Panc1 (cell line): ENCODE results near the gene SHANK1. TPM values are rescaled to one million over a fixed set of nuclear protein-coding genes. Genes with fewer than 3 reads are reported as not detected.

Source experiments
- ATAC-seq: fragments of 200-7000 bp; cut with Tn5 transposase; 2 replicates; pipeline ENCODE4 v1.9.1; 2020; ENCODE audit warnings: mild to moderate bottlenecking, moderate library complexity
- BruUV-seq: library from RNA; stranded (reverse); fragments of 400-500 nt; replicated peaks from 2 replicates; lab custom pipeline; 2021; lab: Mats Ljungman, UMichigan
- CTCF ChIA-PET: fragments of 300-600 bp; sonication (Branson Sonifier 250); formaldehyde crosslinking; loops from one replicate; lab custom pipeline; 2022; ENCODE audit warnings: antibody characterized with exemption; lab: Charles Lee
- POLR2A ChIA-PET: fragments of 300-600 bp; sonication (Branson Sonifier 250); formaldehyde crosslinking; loops from one replicate; lab custom pipeline; 2022; ENCODE audit warnings: antibody characterized with exemption; lab: Charles Lee
- DNase-seq: peaks from one replicate; pipeline ENCODE4 v3.0.0-alpha.2; 2010; ENCODE audit warnings: low read depth, low spot score
- H3K27ac ChIP-seq: 2 replicates; pipeline ENCODE4 v1.5.1; 2011; ENCODE audit warnings: mild to moderate bottlenecking, low read length, inconsistent platforms
- H3K27me3 ChIP-seq: fragments of 200-500 bp; sonication (Bioruptor generic); 2 replicates; pipeline ENCODE4 v1.6.0; 2014; ENCODE audit warnings: low read length, inconsistent platforms; ENCODE audit not compliant: control insufficient read depth, insufficient read depth
- H3K36me3 ChIP-seq: fragments of 200-500 bp; sonication (Bioruptor generic); 2 replicates; pipeline ENCODE4 v1.5.1; 2014; ENCODE audit warnings: inconsistent platforms, mild to moderate bottlenecking, low read length, moderate library complexity; ENCODE audit not compliant: control insufficient read depth, insufficient read depth
- H3K4me1 ChIP-seq: 2 replicates; pipeline ENCODE4 v1.5.1; 2011; ENCODE audit warnings: inconsistent platforms, mild to moderate bottlenecking, low read length, moderate library complexity; ENCODE audit not compliant: control insufficient read depth, insufficient read depth
- H3K4me3 ChIP-seq, 2 experiments: 2 replicates each; pipeline ENCODE4 v1.5.1; 2011 to 2012; ENCODE audit warnings: low read depth in 2 of 2, low read length in 2 of 2, mild to moderate bottlenecking in 2 of 2, inconsistent platforms in 1 of 2, moderate library complexity in 1 of 2
- H3K9me3 ChIP-seq: fragments of 200-500 bp; sonication (Bioruptor generic); 2 replicates; pipeline ENCODE4 v1.5.1; 2014; ENCODE audit warnings: low read depth, mild to moderate bottlenecking, inconsistent platforms, low read length, moderate library complexity; ENCODE audit not compliant: control insufficient read depth, insufficient read depth
- POLR2AphosphoS5 ChIP-seq: IDR thresholded peaks from 2 replicates; pipeline ENCODE4 v1.6.1; 2012; ENCODE audit warnings: mild to moderate bottlenecking, low read depth, low read length, moderate library complexity
- REST ChIP-seq, 2 experiments: IDR thresholded peaks; 2 replicates each; pipeline ENCODE4 v1.6.1; 2011 to 2012; ENCODE audit warnings: low read depth in 2 of 2, control low read depth in 1 of 2, low read length in 1 of 2, mild to moderate bottlenecking in 1 of 2, moderate library complexity in 1 of 2; ENCODE audit not compliant: insufficient read depth in 1 of 2
- SIN3A ChIP-seq: IDR thresholded peaks from 2 replicates; pipeline ENCODE4 v1.6.1; 2012; ENCODE audit warnings: low read depth, mild to moderate bottlenecking, low read length, moderate library complexity, borderline replicate concordance; ENCODE audit not compliant: insufficient read depth
- TCF7L2 ChIP-seq: IDR thresholded peaks from 2 replicates; pipeline ENCODE4 v1.6.1; 2011; ENCODE audit warnings: mild to moderate bottlenecking, low read depth, low read length, inconsistent platforms
- in situ Hi-C: cut with HindIII; loops from 2 replicates; pipeline ENCODE4 v1.10.0; 2016; ENCODE audit warnings: low sequenced_read_pairs, low pct_unique_long_range_greater_than_20kb
- intact Hi-C: fragments of 100-400 bp; cut with micrococcal nuclease; formaldehyde crosslinking; loops from one replicate; pipeline ENCODE4 v1.10.0; 2022; ENCODE audit not compliant: unreplicated experiment
- total RNA-seq: library from RNA; stranded (reverse); gene quantifications from one replicate; pipeline ENCODE4 v1.2.1, GENCODE V29; 2021; ENCODE audit not compliant: unreplicated experiment
- TF ChIP-seq, protein P1 (sequence below): fragments of 450-650 bp; IDR thresholded peaks from 2 replicates; pipeline ENCODE4 v1.5.1; 2017; ENCODE audit warnings: mild to moderate bottlenecking

SHANK1 gene
- total RNA-seq, 1 experiment from 2014 or later, result not detected

- intact Hi-C loops, result no loop called here
- H3K4me1 ChIP-seq, result no peaks in the 10 kb centered on the region
- DNase-seq (no peak), ATAC-seq (no peak)
- no peak overlapping the region for H3K4me3 ChIP-seq
- H3K27me3 ChIP-seq, result peaks cover 2% of the 10 kb centered on the region; the same call in 1 of the 2 replicates
- CTCF ChIA-PET, result no interaction called here
- in situ Hi-C loops, result no loop called here
- BruUV-seq, result no TSS peak
- H3K27ac ChIP-seq, result no peak overlapping the region
- H3K36me3 ChIP-seq, result no peaks in the 10 kb centered on the region
- TF ChIP-seq REST (IDR thresholded peaks at IDR 0.05; ENCODE audit: insufficient read depth in 1 of 2, low read depth in 2 of 2, low read length in 1 of 2) (no peak), TCF7L2 (no peak), SIN3A (no peak), POLR2AphosphoS5 (no peak)
- TF ChIP-seq, protein P1, sequence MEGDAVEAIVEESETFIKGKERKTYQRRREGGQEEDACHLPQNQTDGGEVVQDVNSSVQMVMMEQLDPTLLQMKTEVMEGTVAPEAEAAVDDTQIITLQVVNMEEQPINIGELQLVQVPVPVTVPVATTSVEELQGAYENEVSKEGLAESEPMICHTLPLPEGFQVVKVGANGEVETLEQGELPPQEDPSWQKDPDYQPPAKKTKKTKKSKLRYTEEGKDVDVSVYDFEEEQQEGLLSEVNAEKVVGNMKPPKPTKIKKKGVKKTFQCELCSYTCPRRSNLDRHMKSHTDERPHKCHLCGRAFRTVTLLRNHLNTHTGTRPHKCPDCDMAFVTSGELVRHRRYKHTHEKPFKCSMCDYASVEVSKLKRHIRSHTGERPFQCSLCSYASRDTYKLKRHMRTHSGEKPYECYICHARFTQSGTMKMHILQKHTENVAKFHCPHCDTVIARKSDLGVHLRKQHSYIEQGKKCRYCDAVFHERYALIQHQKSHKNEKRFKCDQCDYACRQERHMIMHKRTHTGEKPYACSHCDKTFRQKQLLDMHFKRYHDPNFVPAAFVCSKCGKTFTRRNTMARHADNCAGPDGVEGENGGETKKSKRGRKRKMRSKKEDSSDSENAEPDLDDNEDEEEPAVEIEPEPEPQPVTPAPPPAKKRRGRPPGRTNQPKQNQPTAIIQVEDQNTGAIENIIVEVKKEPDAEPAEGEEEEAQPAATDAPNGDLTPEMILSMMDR, result no peak
- H3K9me3 ChIP-seq, result no peaks in the 10 kb centered on the region
- POLR2A ChIA-PET, result no interaction called here
These were observed 70.9 kb downstream of the SHANK1 start for GRCh38 chr19:50648659-50649058.

DNA sequence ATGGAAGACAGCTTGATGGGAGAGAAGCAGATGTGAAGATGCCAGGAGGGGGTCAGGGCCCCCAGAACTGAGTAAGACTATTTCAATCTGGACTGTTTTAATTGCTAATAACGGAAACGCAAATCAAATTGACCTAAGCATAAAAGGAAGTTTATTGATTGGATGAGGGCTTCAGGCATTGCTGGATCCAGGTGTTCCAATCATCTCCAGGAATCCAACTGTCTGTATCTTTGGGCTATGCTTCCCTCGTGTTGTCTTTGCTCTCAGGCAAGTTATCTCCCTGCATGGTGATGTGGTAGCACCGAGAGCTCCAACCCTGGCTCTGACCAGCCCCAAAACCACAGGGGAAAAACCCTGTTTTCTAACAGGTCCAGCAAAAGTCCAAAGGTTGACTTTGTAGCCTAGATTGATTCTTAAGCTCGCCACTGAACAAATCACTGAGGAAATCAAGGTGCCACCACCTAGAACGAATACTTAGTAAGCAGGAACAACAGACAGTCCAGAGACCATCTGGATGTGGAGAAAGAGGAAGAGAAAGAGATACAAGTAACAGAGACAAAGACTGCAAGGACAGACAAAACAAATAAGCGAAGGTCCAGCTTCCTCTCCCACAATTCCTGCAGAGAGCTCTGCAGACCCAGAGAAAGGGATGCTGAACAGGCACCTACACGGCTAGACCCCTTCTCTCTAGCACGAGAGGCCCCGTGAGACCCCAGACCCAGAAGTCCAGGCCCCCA is 71.6 kb downstream of the SHANK1 start:
- ChIA-PET CTCF (no interaction called here), POLR2A (no interaction called here)
- no peak for DNase-seq
- in situ Hi-C loops, result no loop called here
- Histone ChIP-seq H3K9me3 (no peaks in the 10 kb centered on the region), H3K4me3 (no peak overlapping the region), H3K27ac (no peak overlapping the region), H3K36me3 (no peaks in the 10 kb centered on the region), H3K4me1 (no peaks in the 10 kb centered on the region), H3K27me3 (peaks cover 2% of the 10 kb centered on the region; the same call in 1 of the 2 replicates)
- intact Hi-C loops, result no loop called here
- no TSS peak for BruUV-seq
- ATAC-seq, result no peak
- TF ChIP-seq POLR2AphosphoS5 (no peak), REST (IDR thresholded peaks at IDR 0.05; ENCODE audit: insufficient read depth in 1 of 2, low read depth in 2 of 2, low read length in 1 of 2) (no peak), TCF7L2 (no peak), SIN3A (no peak)
- TF ChIP-seq, protein P1, result no peak
